Stimulated activated CD4-positive, alpha-beta T cell treated with anti-CD3 and anti-CD28 coated beads, Interleukin-2, amount 100 ng/mL, for 4 hours (primary cell): ENCODE measurements around the gene GLOD5.
"Not testable (repeated sequence)": the region's sequence is repeated elsewhere in the genome, so short reads cannot be mapped to it uniquely, and the experiment has no call there.

ENCODE experiments used
- DNase-seq: peaks from one replicate; pipeline ENCODE4 v3.0.0-alpha.2; 2020; ENCODE audit warnings: low read depth

Gene GLOD5

GRCh38 chrX:48794340-48794910 is 32.9 kb downstream of the GLOD5 start:
- DNase-seq: no peak

DNA sequence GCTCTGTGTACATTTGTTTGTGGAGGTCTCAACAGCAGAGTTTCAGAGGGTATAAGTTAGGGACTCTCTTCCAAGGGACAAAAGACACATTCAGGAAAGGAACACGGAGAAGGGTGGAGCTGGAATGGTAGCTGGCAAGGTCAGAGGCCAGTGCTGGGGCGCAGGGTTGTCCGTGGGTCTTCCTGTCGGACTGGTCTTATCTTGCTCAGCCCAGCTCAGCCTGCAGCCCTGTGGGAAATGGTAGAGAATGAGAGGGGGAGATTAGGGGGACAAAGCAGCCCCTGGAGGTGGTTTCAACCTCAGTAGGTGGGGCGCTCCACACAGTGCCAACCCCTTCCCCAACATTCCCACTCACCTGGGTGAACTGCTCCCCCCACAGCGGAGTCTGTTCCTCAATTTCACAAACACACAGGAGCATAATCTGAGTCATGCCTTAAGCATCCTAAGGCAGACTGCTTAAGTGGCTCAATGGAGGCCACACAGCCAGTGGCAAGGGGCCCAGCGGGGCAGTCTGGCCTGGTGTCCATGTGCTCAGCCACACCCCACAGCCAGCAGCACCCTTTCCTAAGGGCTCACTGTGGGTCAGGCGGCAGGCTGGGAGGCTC is 33.5 kb downstream of the GLOD5 start:
- no peak for DNase-seq

DNA sequence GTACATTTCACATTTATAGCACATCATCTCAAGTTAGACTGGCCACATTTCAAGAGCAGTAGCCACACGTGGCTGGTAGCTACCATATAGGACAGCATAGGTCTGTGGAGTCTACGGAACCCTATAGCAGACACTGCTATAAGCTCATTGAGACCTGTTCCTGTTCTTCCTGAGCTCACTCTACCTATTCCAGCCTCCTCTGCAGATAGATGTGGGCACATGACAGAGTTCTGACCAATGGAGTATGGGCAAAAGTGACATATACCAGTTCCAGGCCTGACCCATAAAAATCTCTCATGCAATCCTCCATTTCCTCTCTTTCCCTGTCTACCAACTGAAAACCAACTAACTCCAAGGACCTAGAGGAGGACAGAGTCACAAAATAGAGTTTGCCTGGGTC is 36.8 kb downstream of the GLOD5 start:
- DNase-seq: no peak

GRCh38 chrX:48800574-48801279 is 39.2 kb downstream of the GLOD5 start:
- DNase-seq: no peak

GRCh38 chrX:48801280-48802088 is 39.9 kb downstream of the GLOD5 start, which contains the start of gene HDAC6:
Gene HDAC6, plus strand, starts transcription at chrX:48802067. Its CDS starts 626 bp downstream, at chrX:48802693.
- DNase-seq: peak; percentile 93

DNA sequence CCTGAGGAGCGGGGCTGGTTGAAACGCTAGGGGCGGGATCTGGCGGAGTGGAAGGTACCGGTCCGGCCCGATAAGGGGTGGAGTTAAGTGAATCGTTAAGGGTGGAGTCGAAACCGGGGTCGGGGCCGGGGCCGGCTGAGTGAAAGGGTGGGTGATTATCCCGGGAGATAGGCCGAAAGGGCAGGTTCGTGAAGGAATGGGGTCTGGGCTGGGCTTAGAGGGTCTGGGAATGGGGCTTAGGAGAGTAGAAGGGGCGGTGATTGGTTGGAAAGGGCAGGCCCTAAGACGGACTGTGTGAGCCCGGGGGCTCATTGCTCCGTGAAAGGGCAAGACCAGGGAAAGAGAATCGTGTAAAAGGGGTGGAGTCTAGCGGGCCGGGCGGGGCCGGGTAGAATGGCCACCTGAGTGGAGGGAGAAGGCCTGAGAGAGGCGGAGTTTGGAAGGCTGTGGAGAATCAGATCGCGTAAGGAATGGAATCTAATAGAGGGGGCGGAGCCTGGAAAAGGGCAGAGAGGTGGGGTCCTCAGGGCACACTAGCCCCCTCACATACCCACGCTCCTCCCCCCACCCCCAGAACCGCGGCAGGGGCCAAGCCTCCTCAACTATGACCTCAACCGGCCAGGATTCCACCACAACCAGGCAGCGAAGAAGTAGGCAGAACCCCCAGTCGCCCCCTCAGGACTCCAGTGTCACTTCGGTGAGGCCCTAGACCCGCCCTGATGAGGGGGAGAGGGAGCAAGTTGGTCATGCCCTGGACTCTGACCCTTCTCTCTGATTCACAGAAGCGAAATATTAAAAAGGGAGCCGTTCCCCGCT is 40.8 kb downstream of the GLOD5 start:
- peak; percentile 24 for DNase-seq

- no peak for DNase-seq
These were observed 41.3 kb downstream of the GLOD5 start for GRCh38 chrX:48802905-48803200.

- DNase-seq: no peak
These were observed 44.5 kb downstream of the GLOD5 start for GRCh38 chrX:48806081-48806480.

DNA sequence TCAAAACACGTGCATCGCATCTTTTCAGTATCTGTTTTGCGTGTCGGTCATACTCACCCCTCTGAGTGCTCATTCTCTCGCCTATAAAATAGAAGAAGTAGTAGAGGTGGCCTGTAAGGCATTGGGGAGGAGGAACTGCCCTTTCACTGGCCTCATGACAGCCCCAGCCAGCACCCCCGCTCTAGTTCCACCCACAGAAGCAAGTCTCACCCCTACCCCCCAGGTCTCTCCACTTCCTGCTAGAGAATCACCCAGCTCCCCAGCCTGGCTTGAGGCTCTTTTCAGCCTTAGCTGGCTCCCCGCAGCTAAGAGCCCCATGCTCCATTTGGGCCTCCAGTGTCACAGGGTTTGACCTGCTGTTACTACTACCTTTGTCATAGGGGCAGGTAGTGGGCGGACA is 52.1 kb downstream of the GLOD5 start:
- DNase-seq: no peak

DNA sequence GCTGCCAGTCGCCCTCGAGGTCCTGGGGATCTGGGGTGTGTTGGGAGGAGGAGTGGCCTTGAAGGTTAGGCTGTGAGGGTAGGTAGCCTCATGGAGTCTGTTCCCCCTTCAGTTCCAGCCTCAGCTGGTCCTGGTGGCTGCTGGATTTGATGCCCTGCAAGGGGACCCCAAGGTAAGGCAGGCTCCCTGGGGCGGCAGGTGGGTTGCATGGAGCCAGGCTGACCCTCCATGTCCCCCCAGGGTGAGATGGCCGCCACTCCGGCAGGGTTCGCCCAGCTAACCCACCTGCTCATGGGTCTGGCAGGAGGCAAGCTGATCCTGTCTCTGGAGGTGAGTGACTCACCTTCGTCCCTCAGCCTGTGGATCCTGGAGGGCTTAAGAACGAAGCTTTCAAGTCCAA is 53.2 kb downstream of the GLOD5 start:
- DNase-seq: no peak

- DNase-seq: no peak
These were observed 53.7 kb downstream of the GLOD5 start for GRCh38 chrX:48815266-48815665.

DNA sequence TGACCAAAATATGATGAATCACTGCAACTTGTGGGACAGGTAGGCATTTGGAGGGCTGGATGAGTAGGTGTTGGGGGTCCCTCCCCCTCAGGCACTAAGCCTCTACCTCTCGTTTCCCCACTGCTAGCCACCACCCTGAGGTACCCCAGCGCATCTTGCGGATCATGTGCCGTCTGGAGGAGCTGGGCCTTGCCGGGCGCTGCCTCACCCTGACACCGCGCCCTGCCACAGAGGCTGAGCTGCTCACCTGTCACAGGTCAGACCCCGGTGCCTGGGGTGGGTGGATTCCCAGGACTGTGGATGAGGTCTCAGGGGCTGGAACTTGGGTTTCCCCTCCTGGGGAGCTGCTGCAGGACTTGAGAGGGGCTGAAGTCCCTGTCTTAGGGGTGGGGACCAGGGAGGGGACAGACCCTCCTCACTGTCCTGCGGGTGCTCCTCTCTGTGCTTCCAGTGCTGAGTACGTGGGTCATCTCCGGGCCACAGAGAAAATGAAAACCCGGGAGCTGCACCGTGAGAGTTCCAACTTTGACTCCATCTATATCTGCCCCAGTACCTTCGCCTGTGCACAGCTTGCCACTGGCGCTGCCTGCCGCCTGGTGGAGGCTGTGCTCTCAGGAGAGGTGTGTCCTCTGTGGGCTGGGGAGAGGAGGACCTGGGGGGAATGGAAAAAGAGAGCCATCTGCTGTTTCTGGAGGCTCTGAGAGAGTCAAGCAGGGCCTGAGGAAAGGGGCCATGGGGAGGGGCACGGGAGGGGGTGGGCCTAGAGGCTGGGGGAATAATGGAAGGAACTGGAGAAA is 54.7 kb downstream of the GLOD5 start:
- DNase-seq: no peak

GRCh38 chrX:48818098-48818497 is 56.6 kb downstream of the GLOD5 start:
- DNase-seq: no peak

DNA sequence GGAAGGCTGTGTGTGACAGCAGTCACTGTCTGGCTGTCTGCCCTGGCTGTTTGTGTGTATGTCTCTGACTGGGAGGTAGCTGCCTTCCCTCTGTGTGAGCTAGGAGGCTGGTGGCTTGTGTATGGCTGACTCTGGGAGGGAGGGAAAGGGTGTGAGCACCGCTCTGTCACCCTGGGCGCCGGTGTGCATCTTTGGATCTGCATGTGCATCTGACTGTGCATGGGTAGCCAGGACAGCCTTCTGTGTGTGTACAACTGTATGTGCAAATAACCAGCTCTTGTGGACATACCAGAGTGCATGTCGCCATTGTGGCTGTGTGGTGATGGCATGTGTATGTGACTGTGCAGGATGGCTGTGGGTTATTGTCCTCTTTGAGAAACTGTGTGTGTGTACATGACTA is 57.3 kb downstream of the GLOD5 start:
- no peak for DNase-seq

DNA sequence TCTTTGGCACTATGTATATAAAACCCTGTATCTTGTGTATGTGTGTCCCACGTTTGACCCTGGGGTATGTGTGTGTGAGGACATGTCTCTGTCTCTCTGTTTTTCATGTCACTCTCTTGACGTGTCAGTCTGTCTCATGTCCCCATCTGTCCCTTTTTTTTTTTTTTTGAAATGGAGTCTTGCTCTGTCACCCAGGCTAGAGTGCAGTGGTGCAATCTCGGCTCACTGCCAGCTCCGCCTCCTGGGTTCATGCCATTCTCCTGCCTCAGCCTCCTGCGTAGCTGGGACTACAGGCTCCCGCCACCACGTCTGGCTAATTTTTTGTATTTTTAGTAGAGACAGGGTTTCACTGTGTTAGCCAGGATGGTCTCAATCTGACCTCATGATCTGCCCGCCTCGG is 57.8 kb downstream of the GLOD5 start:
- DNase-seq: not testable (repeated sequence)

- DNase-seq: no peak
These were observed 61.5 kb downstream of the GLOD5 start for GRCh38 chrX:48823053-48823452.
